WTC11 (cell line): ENCODE data around the gene FAM124A.

Experiments used
- CTCF ChIP-seq: fragments of 200-600 bp; IDR thresholded peaks from 2 replicates; pipeline ENCODE4 v1.8.0; 2022; ENCODE audit warnings: antibody characterized with exemption
- E2F1 ChIP-seq: sonication (generic); formaldehyde crosslinking; IDR thresholded peaks from 2 replicates; pipeline ENCODE4 v1.8.0; 2022; ENCODE audit warnings: mild to moderate bottlenecking, missing genetic modification reagents

DNA sequence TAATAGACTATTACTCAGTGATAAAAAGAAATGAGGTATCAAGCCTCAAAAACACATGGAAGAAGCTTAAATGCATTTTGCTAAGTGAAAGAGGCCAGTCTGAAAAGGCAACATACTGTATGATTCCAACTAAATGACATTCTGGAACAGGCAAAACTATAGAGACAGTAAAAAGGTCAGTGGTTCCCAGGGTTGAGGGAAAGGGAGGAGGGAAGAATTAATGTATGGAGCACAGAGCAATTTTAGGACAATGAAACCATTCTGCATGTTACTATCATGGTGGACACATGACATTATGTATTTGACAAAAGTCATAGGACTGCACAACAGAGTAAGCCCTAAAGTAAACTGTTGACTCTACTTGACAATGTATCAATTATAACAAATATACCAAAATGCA lies 111.6 kb downstream of the FAM124A start:
- TF ChIP-seq E2F1 (CRISPR knock-in tag) (no peak), CTCF (no peak)
